SK-N-SH treated with all-trans-retinoic acid at 6 μM for 48 hours (cell line): Measurements from ENCODE around the gene PARD3.

Experiments used
- CREB5 ChIP-seq: fragments of 250-450 bp; sonication (Bioruptor Pico); IDR thresholded peaks from 2 replicates; pipeline ENCODE4 v1.5.1; 2020; ENCODE audit warnings: low read depth, mild to moderate bottlenecking, moderate library complexity
- CSDC2 ChIP-seq: fragments of 250-450 bp; sonication (Bioruptor Pico); IDR thresholded peaks from 2 replicates; pipeline ENCODE4 v1.5.0; 2020; ENCODE audit warnings: mild to moderate bottlenecking, moderate library complexity
- CSRNP3 ChIP-seq: fragments of 250-450 bp; sonication (Bioruptor Pico); IDR thresholded peaks from 2 replicates; pipeline ENCODE4 v1.5.1; 2021; ENCODE audit warnings: mild to moderate bottlenecking, moderate library complexity
- GLIS3 ChIP-seq: fragments of 250-450 bp; sonication (Bioruptor Pico); IDR thresholded peaks from 2 replicates; pipeline ENCODE4 v1.5.0; 2020; ENCODE audit warnings: mild to moderate bottlenecking, moderate library complexity
- OSR1 ChIP-seq: fragments of 250-450 bp; sonication (Bioruptor Pico); IDR thresholded peaks from 2 replicates; pipeline ENCODE4 v1.8.0; 2022; ENCODE audit warnings: moderate library complexity, mild to moderate bottlenecking, inconsistent platforms
- PATZ1 ChIP-seq: fragments of 250-450 bp; sonication (Bioruptor Pico); IDR thresholded peaks from 2 replicates; pipeline ENCODE4 v1.8.0; 2020; ENCODE audit warnings: mild to moderate bottlenecking, moderate library complexity, borderline replicate concordance
- RARB ChIP-seq: fragments of 250-450 bp; sonication (Bioruptor Pico); IDR thresholded peaks from 2 replicates; pipeline ENCODE4 v1.8.0; 2021; ENCODE audit warnings: mild to moderate bottlenecking, moderate library complexity
- SNAI2 ChIP-seq: fragments of 250-450 bp; sonication (Bioruptor Pico); IDR thresholded peaks from 2 replicates; pipeline ENCODE4 v1.5.0; 2020; ENCODE audit warnings: mild to moderate bottlenecking, moderate library complexity
- ZC3H10 ChIP-seq: fragments of 250-450 bp; sonication (Bioruptor Pico); IDR thresholded peaks from 2 replicates; pipeline ENCODE4 v1.5.1; 2021; ENCODE audit warnings: mild to moderate bottlenecking, moderate library complexity
- ZFP30 ChIP-seq: fragments of 450-650 bp; formaldehyde crosslinking; IDR thresholded peaks from 2 replicates; pipeline ENCODE4 v1.5.0; 2022; ENCODE audit warnings: mild to moderate bottlenecking, moderate library complexity
- ZNF8 ChIP-seq: fragments of 450-650 bp; formaldehyde crosslinking; IDR thresholded peaks from 2 replicates; pipeline ENCODE4 v1.5.0; 2020; ENCODE audit warnings: mild to moderate bottlenecking, moderate library complexity

- TF ChIP-seq SNAI2 (CRISPR knock-in tag) (no peak), CREB5 (CRISPR knock-in tag) (no peak), ZFP30 (CRISPR knock-in tag) (no peak), CSRNP3 (no peak), GLIS3 (CRISPR knock-in tag) (no peak), ZNF8 (CRISPR knock-in tag) (no peak), CSDC2 (CRISPR knock-in tag) (no peak), RARB (CRISPR knock-in tag) (no peak), PATZ1 (no peak), OSR1 (no peak), ZC3H10 (CRISPR knock-in tag) (no peak)
These were observed 520.0 kb downstream of the PARD3 start for GRCh38 chr10:34295142-34295548.
